Prostate gland (tissue), 2 donors: Measurements from ENCODE around the gene CDH6.

ENCODE experiments used
- CTCF ChIP-seq, 4 experiments: fragments of 200-600 bp in 2 of 4; fragments of 450-650 bp in 2 of 4; sonication (generic) in 2 of 4; IDR thresholded peaks; 1 replicate in 3 of 4; 2 replicates in 1 of 4; pipeline ENCODE4 v1.5.1; 2016 to 2019; ENCODE audit warnings: antibody characterized with exemption in 4 of 4, mild to moderate bottlenecking in 2 of 4, moderate library complexity in 2 of 4
- POLR2AphosphoS5 ChIP-seq: sonication (generic); formaldehyde crosslinking; IDR thresholded peaks from one replicate; pipeline ENCODE4 v1.6.1; 2017; ENCODE audit warnings: antibody characterized with exemption

GRCh38 chr5:31213705-31214121, 20.2 kb downstream of the CDH6 start:
- TF ChIP-seq CTCF (IDR thresholded peaks at IDR 0.05) (no peak), POLR2AphosphoS5 (no peak)
